AG09309 (cell line): Measurements from ENCODE around the gene OR10A2.
"Not testable (repeated sequence)": the region's sequence is repeated elsewhere in the genome, so short reads cannot be mapped to it uniquely, and the experiment has no call there.

Experiments
- DNase-seq: peaks from one replicate; pipeline ENCODE4 v3.0.0-alpha.2; 2010; ENCODE audit warnings: low read depth
- H3K4me3 ChIP-seq: 2 replicates; pipeline ENCODE4 v1.5.1; 2011; ENCODE audit warnings: mild to moderate bottlenecking, low read depth, low read length, moderate library complexity; ENCODE audit not compliant: control insufficient read depth
- CTCF ChIP-seq: IDR thresholded peaks from 2 replicates; pipeline ENCODE4 v1.5.1; 2011; ENCODE audit warnings: mild to moderate bottlenecking, low read depth, low read length, inconsistent platforms; ENCODE audit not compliant: insufficient read depth, control insufficient read depth; ENCODE audit errors: missing control alignments

OR10A2 gene

GRCh38 chr11:6894097-6894496 is 31.2 kb downstream of the OR10A2 start:
- no peak overlapping the region for H3K4me3 ChIP-seq
- no peak for DNase-seq
- no peak for TF ChIP-seq CTCF

GRCh38 chr11:6895010-6895409 is 32.2 kb downstream of the OR10A2 start:
- no peak for TF ChIP-seq CTCF
- no peak for DNase-seq
- H3K4me3 ChIP-seq: no peak overlapping the region

- no peak for TF ChIP-seq CTCF
- no peak overlapping the region for H3K4me3 ChIP-seq
- no peak for DNase-seq
Observed at GRCh38 chr11:6898911-6899310, 36.1 kb downstream of the OR10A2 start.

GRCh38 chr11:6900327-6900999 is 37.6 kb downstream of the OR10A2 start:
- TF ChIP-seq CTCF: no peak
- no peak overlapping the region for H3K4me3 ChIP-seq
- no peak for DNase-seq

- not testable (repeated sequence) for H3K4me3 ChIP-seq, DNase-seq
Observed at GRCh38 chr11:6904804-6905203, 41.9 kb downstream of the OR10A2 start.

- DNase-seq: no peak
- H3K4me3 ChIP-seq: no peak overlapping the region
- TF ChIP-seq CTCF: no peak
Observed at GRCh38 chr11:6911378-6911777, 48.5 kb downstream of the OR10A2 start.

GRCh38 chr11:6911948-6912347 is 49.1 kb downstream of the OR10A2 start:
- H3K4me3 ChIP-seq: no peak overlapping the region
- no peak for TF ChIP-seq CTCF
- no peak for DNase-seq
